GM18867 (cell line): ENCODE data around the gene TXN.
"Not testable (repeated sequence)": the region's sequence is repeated elsewhere in the genome, so short reads cannot be mapped to it uniquely, and the experiment has no call there.

ENCODE experiments used
- ATAC-seq: cut with Tn5 transposase; IDR thresholded peaks from one replicate; pipeline ENCODE4 v1.9.1; 2021; ENCODE audit warnings: mild to moderate bottlenecking, moderate library complexity; ENCODE audit not compliant: unreplicated experiment

TXN gene

GRCh38 chr9:110257956-110258355 lies 1.6 kb upstream of the TXN start:
- ATAC-seq: no peak

DNA sequence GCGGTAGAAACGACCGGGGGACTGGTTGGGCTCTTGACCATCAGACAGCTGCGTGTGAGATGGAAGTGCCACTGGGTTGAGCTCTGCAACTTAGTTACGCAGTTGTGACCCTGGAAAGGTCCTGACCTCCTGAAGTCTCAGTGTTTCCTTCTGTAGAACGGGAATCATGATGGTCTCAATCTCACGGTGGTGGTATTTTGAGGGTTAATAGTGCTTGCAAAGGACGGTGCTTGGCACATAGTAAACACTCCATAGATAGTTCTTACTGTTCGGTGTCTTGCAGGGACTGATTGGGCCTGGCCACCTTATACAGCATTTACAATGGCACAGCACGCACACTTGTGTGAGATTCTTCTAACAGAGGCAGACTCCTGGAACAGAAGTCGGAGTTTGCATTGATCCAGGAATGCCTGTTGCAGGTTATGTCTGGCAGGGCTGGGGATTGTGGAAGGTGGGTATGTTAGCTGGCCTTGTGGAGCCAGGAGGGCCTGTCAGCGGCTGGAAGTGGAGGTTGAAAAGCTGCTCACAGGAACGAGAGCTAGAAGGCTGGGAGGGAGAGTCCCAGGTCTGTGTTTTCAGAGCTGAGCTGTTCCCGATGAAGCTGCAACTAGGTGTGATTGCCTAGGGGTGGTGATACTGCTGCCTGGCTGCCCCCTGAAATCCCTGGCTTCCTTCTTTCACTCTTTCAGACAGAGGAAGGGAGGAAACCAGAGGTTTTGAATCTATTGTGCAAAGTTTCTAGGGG lies 962 bp upstream of the TXN start:
- ATAC-seq: peak; percentile 5

GRCh38 chr9:110255463-110256379 lies 586 bp downstream of the TXN start:
- ATAC-seq: peak; percentile 22

DNA sequence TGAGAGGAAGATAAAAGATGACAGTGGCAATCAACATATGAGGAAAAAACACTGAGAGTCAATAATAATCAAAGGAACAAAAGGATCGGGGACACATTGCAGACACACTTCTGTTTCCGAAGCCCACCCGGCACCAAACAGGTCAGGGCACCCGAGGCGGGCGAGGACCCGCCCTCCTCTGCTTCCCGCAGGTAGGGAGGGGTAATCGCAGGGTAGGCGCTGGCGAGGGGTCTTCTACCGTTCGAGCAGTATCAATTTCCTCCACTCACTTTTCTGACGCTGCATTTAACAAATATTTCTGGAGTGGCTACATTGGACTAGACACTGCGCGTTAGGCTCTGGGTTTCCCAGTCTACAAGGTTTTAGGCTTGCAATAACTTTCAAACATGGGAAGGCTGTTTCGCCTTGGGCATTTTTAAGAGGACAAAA lies 1.3 kb downstream of the TXN start:
- ATAC-seq: no peak

GRCh38 chr9:110254500-110254899 lies 1.8 kb downstream of the TXN start:
- no peak for ATAC-seq

DNA sequence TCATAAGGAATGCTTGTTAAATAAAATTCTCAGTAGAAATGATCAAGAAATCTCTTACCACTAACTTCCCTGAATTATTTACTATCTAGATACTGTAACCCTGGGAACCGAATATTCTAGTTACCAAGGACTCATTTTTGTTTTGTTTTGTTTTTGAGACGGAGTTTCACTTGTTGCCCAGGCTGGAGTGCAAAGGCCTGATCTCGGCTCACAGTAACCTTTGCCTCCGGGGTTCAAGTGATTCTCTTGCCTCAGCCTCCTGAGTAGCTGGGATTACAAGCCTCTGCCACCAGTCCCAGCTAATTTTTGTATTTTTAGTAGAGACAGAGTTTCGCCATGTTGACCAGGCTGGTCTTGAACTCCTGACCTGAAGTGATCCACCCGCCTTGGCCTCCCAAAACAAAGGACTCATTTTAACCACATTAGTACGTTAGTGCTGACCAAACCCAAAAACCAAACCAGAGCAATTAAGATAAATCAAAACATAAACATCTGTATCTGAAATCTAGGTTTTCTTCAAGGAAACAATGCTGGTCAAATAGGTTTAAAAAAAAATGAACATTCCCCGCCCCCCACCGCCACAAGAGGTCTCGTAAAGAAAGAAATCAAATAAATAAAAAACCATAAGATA lies 3.7 kb downstream of the TXN start:
- no peak for ATAC-seq

- not testable (repeated sequence) for ATAC-seq
Observed at GRCh38 chr9:110251770-110252169, 4.5 kb downstream of the TXN start.

DNA sequence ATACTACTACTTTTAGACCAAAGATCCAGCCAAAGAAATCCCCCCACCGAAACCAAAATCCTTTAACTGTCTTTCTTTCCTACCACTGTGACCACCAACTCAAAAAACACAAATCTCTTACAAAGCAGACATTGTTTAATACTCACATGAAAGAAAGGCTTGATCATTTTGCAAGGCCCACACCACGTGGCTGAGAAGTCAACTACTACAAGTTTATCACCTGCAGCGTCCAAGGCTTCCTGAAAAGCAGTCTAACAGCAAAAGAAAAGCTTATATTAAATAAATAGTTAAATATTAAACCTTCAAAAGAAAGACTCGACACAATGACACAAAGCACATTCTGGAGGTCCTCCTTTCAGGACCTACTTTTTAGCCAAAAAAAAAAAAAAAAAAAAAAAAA lies 5.1 kb downstream of the TXN start:
- ATAC-seq: no peak

DNA sequence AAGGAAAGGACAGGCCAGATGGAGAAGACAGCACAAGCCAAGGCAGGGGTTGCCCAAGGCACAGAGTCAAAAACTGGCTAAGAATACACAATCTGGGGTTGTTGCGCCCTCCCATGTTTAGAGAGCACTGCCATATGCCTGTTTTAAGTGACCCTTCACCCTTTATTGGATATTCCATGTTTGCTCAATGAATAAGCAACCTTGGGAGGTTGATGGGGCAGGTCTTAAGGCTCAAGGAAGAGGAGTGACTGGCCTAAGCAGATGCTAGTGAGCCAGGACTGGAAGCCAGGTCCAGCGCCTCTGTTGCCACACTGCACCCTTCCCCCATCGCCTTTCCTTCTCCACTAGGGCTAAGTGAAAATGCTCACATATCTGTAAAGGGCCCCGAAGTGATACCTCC lies 6.7 kb downstream of the TXN start:
- no peak for ATAC-seq

GRCh38 chr9:110248361-110248760 lies 7.9 kb downstream of the TXN start:
- ATAC-seq: no peak

- no peak for ATAC-seq
Observed at GRCh38 chr9:110246214-110246613, 10.1 kb downstream of the TXN start.

DNA sequence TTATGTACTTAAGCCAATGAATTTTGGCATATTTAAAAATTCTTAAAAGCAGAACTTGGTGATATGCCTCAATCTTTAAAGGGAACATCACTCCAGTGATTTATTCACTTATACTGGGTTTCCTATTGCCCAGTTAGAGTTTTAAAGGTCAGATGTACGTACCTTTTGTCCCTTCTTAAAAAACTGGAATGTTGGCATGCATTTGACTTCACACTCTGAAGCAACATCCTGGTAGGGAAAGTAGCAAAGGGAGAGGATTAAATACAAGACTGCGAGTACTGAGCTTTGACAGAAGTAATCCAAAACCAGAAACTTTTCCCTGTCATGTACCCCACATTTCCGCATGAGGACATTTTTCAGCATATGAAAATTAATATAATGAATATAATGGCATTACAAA lies 11.7 kb downstream of the TXN start:
- no peak for ATAC-seq

DNA sequence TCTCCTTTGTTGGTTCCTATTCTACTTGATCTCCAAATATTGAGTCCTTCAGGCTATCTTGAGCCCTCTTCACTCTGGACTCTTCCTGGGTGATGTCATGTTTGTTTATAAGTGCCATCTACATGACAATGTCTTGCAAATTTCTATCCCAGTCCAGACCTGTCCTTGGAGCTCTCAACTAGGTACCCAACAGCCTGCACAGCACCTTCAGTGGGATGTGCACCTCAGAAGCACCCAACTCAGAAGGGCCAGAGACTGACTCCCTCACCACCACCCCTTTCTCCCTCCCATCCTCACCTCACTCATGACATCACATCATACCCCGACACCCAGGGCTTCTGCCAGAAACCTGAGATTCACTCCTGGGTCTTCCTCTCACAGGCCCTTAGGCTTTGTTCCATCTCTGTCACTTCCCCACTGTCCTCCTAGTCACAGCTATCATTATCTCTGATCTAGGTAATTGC lies 14.4 kb downstream of the TXN start:
- ATAC-seq: no peak

DNA sequence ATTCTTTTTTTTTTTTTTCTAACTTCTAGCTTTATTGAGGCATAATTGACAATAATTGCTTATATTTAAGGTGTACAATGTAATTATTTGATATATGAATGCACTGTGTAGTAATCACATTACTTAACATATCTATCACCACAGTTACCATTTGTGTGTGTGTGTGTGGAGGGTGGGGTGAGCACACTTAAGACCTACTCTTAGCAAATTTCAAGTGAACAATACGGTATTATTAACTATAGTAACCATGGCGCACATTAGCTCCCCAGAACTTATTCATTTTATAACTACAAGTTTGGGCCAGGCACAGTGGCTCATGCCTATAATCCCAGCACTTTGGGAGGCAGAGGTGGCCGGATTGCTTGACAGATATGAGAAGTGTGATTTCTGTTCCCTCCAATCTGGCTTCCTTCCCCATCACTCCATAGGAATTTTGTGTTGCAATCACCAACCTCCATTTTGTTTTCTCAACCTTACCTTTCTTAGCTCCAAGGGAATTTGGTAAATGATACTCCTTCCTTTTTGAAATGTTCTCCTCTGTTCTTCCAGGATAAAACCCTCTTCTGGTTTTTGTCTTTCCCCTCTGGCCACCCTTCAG lies 14.9 kb downstream of the TXN start:
- ATAC-seq: no peak

DNA sequence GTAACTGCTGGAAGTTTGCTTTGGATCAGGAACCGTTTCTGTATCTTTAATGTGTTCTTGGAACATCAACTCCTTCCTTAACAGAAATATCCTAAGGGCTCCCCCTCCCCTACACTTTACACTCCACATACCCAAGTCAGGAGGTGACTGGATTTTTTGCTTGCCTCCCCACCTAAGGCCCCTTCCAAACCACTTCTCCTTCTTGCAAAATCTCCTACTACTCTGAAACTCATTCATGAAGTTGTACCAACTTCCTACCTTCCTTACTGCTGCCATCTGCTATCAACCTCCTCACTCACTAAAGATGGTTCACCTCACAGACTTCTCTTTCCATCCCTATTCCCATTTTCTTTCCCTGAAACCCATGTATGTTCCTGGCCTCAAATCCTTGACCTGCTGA lies 16.1 kb downstream of the TXN start:
- ATAC-seq: no peak

- no peak for ATAC-seq
Observed at GRCh38 chr9:110228321-110228720, 28.0 kb downstream of the TXN start.

- ATAC-seq: no peak
Observed at GRCh38 chr9:110224583-110224982, 31.7 kb downstream of the TXN start.

DNA sequence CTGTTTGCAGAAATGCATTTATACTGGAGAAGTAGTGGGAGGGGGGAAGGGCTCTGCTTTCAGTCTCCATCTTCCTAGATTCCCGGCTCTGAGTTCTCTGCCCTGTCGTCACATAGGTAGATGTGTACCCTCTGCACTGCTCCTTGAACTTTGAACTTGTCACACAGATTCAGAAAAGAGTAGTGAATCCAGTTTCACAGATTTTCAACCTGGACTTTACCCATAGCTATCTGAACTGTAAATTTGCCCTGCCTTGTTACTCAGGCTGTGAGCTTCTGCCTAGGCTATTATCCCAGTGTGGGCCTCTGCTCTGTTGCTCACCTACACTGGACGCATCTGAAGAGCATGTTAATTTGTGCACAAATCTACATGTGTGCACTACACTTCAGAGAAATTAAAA lies 35.5 kb downstream of the TXN start:
- ATAC-seq: no peak

GRCh38 chr9:110217656-110218099 lies 38.6 kb downstream of the TXN start:
- no peak for ATAC-seq

GRCh38 chr9:110214586-110215355 lies 41.5 kb downstream of the TXN start:
- no peak for ATAC-seq
